Measurements from ENCODE around the gene SGMS2. TPM values are rescaled to one million over a fixed set of nuclear protein-coding genes. Genes with fewer than 3 reads are reported as not detected.

The SGMS2 gene
- total and polyA plus RNA-seq, 2 donors from 2014 or later = 5.3 to 67.7 TPM

- H3K27me3 ChIP-seq (ENCODE audit: control insufficient read depth, insufficient read depth, low read length) = no peaks in the 10 kb centered on the region
These were observed 131.3 kb downstream of the SGMS2 start for GRCh38 chr4:107956011-107956410.

More at GRCh38 chr4:107956011-107956410, 131.3 kb downstream of the SGMS2 start:
- FAIRE-seq = no peak
- no peak for TF ChIP-seq CTCF (IDR thresholded peaks at IDR 0.05; ENCODE audit: borderline replicate concordance, extremely low read depth, insufficient read depth)
- Histone ChIP-seq H3K4me1 (ENCODE audit: control insufficient read depth in 2 of 3, insufficient read depth in 2 of 3, low read depth in 1 of 3, low read length in 3 of 3) (no peaks in the 10 kb centered on the region), H3K4me3 (ENCODE audit: low read length in 3 of 3) (no peak overlapping the region), H3K9me3 (ENCODE audit: control insufficient read depth in 2 of 3, insufficient read depth in 1 of 3, low read length in 3 of 3) (peaks cover 0 to 5% (median 2%) of the 10 kb centered on the region in 3 donors), H3K27ac (ENCODE audit: low read depth in 2 of 2, low read length in 2 of 2) (no peak overlapping the region), H3K36me3 (ENCODE audit: control insufficient read depth in 2 of 3, insufficient read depth in 3 of 3, low read length in 3 of 3) (no peaks in the 10 kb centered on the region), H3K9ac (ENCODE audit: low read length in 3 of 3) (no peak overlapping the region)
- DNase-seq = no peak
- intact Hi-C loops (cut with DNase I) = no loop called here

Other genes starting within 250 kb of the SGMS2 start
- 47.7 TPM for gene PAPSS1, start 104.7 kb upstream of the SGMS2 start, total RNA-seq
- 28.1 TPM for gene PAPSS1, start 104.7 kb upstream of the SGMS2 start, polyA plus RNA-seq (ENCODE audit: insufficient read depth, low read depth, low replicate concordance)
- gene CYP2U1, start 106.6 kb downstream of the SGMS2 start, total RNA-seq = 5.9 TPM
- gene CYP2U1, start 106.6 kb downstream of the SGMS2 start, polyA plus RNA-seq (ENCODE audit: insufficient read depth, low read depth, low replicate concordance) = 6.3 TPM
- 31.4 TPM for gene HADH, start 165.0 kb downstream of the SGMS2 start, total RNA-seq
- 126 TPM for gene HADH, start 165.0 kb downstream of the SGMS2 start, polyA plus RNA-seq (ENCODE audit: insufficient read depth, low read depth, low replicate concordance)